T-helper 17 cell (primary cell): ENCODE data around the gene EDA. TPM values are rescaled to one million over a fixed set of nuclear protein-coding genes. Genes with fewer than 3 reads are reported as not detected.

Source experiments
- ATAC-seq: fragments of 150-1000 bp; cut with Tn5 transposase; 2 replicates; pipeline ENCODE4 v1.10.0; 2021; ENCODE audit warnings: mild to moderate bottlenecking, moderate library complexity
- DNase-seq, 3 donors: peaks; one replicate each; pipeline versions ENCODE4 v3.0.0 to v3.0.0-alpha.2; 2020 to 2021
- H3K9me3 ChIP-seq: one replicate; pipeline ENCODE4 v1.7.0; 2013; ENCODE audit warnings: low read length, mild to moderate bottlenecking; ENCODE audit not compliant: control insufficient read depth, poor library complexity, severe bottlenecking
- H3K27ac Mint-ChIP-seq: one replicate; pipeline ENCODE4 v1.8.0; 2022; ENCODE audit warnings: mild to moderate bottlenecking, moderate library complexity, mixed read lengths
- H3K27me3 Mint-ChIP-seq: one replicate; pipeline ENCODE4 v1.8.0; 2022; ENCODE audit warnings: mixed read lengths
- H3K36me3 Mint-ChIP-seq: one replicate; pipeline ENCODE4 v1.8.0; 2022; ENCODE audit warnings: low read depth, mixed read lengths
- H3K4me1 Mint-ChIP-seq: one replicate; pipeline ENCODE4 v1.8.0; 2022; ENCODE audit warnings: mild to moderate bottlenecking, mixed read lengths
- H3K4me3 Mint-ChIP-seq: one replicate; pipeline ENCODE4 v1.8.0; 2022; ENCODE audit warnings: mild to moderate bottlenecking, moderate library complexity, mixed read lengths
- total RNA-seq, 4 donors: library from RNA in 2 of 4; stranded (reverse) in 2 of 4; gene quantifications; one replicate each; pipeline ENCODE4 v1.2.3 and lab custom pipeline; 2022 to 2026

EDA gene
- total RNA-seq, 2 donors from 2014 or later: 5.9 to 13.6 TPM

DNA sequence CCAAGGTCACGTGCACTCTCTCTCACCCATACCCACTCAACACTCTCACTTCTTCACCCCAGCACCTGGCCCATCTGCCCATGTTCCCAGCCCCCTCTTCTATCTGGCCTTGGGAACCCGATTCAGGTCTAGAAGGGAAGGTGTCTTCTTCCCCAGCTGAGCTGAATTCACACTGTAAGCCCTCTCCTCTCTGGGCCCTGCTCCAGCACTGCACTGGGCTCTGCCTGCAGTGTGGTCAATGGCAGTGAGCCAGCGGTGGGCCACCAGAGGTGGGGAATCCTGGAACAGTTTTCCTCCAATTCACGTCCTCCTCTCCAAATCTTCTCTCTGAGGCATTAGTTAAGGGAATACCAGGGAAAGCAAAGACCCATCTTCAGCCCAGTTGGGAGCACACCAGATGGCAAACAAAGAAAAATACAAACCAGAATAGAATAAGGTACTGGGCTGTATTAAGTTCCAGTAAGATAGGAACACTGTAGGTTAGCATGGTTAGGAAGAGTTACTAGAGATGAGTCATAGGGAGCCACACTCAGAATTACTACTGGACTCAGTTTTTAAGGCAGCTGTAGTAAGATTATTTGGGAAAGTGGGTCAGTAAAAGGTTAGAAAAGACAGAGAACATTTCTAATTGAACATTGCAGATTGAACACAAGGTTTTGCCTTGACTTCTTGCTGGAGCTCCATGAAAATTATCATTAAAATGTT is 428.8 kb downstream of the EDA start:
- ATAC-seq (no peak), DNase-seq (no peak)
- no peaks in the 10 kb centered on the region for H3K36me3 Mint-ChIP-seq
- H3K9me3 ChIP-seq: no peaks in the 10 kb centered on the region
- no peak overlapping the region for H3K27ac Mint-ChIP-seq
- H3K4me3 Mint-ChIP-seq: no peak overlapping the region
- H3K4me1 Mint-ChIP-seq: no peaks in the 10 kb centered on the region
- peaks cover 5% of the 10 kb centered on the region for H3K27me3 Mint-ChIP-seq

DNA sequence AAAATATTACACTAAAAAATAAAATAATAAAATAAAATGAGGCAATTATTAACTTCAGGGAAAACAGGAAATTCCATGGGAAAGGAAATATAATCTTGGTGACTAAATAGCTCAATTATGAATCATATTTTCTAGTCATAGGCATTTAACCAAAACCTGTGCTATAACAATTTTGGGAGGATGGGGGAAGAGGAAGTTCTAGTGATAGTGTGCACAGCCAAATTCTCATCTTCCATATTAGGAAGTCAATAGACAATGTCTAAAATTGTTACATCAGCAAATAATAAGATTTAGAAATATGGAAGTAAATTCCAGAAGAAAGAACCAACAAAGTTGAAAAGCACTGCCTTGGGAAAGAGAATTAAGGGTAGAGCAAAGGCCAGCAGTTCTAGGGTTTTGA is 431.1 kb downstream of the EDA start:
- H3K9me3 ChIP-seq: no peaks in the 10 kb centered on the region
- no peaks in the 10 kb centered on the region for H3K36me3 Mint-ChIP-seq
- H3K4me3 Mint-ChIP-seq: no peak overlapping the region
- no peak for ATAC-seq
- peaks cover 5% of the 10 kb centered on the region for H3K27me3 Mint-ChIP-seq
- no peak overlapping the region for H3K27ac Mint-ChIP-seq
- DNase-seq: no peak
- H3K4me1 Mint-ChIP-seq: no peaks in the 10 kb centered on the region

DNA sequence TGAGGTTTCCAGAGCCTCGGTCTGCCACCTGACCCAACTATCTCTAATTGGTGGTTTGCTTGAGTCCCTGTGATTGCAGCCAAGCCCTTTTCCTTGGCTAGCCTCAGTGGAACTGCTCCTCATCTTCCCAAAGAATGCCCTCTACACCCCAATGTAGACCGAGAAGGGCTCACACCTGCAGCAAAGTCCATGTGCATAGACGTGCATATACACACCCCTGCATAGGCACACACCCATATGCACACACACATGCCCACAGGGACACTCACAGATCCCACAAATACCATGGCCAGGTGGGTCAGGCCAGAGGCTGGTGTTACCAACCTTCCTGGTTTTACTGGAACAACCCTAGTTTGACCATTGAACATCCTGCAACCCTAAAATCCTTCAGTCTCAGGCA is 433.5 kb downstream of the EDA start:
- peaks cover 5% of the 10 kb centered on the region for H3K27me3 Mint-ChIP-seq
- no peak overlapping the region for H3K27ac Mint-ChIP-seq
- H3K36me3 Mint-ChIP-seq: peaks cover 3% of the 10 kb centered on the region
- H3K4me1 Mint-ChIP-seq: no peaks in the 10 kb centered on the region
- no peak for DNase-seq
- no peak overlapping the region for H3K4me3 Mint-ChIP-seq
- no peak for ATAC-seq
- H3K9me3 ChIP-seq: no peaks in the 10 kb centered on the region

DNA sequence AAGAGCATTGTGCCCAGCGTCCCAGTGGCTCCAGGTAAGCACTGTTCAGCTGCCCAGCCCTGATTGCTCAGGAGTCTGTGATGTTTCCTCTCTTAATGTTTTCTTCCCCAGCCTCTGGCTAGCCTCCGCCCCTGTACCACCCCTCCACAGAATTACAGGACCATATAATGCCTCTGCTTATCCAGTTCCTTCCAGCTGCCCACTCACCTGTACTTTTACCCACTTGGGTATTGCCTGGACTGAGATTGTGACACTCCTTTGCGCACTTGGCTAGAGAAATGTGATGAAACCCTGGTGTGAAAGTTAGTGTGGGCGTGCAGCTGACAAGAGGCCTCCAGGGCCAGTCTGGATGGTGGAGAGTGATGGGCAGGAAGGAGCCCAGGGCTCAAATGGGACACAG is 434.0 kb downstream of the EDA start, which contains the start of gene AWAT2:
AWAT2 (minus strand) TSS at position 14 of the 400 bp plus-strand sequence; CDS start at position 8, 6 bp downstream.
- H3K27me3 Mint-ChIP-seq: peaks cover 5% of the 10 kb centered on the region
- no peaks in the 10 kb centered on the region for H3K4me1 Mint-ChIP-seq
- ATAC-seq (no peak), DNase-seq (no peak)
- H3K4me3 Mint-ChIP-seq: no peak within 1 kb of the TSS
- H3K36me3 Mint-ChIP-seq: peaks cover 3% of the 10 kb centered on the region
- no peaks in the 10 kb centered on the region for H3K9me3 ChIP-seq
- H3K27ac Mint-ChIP-seq: no peak within 1 kb of the TSS

DNA sequence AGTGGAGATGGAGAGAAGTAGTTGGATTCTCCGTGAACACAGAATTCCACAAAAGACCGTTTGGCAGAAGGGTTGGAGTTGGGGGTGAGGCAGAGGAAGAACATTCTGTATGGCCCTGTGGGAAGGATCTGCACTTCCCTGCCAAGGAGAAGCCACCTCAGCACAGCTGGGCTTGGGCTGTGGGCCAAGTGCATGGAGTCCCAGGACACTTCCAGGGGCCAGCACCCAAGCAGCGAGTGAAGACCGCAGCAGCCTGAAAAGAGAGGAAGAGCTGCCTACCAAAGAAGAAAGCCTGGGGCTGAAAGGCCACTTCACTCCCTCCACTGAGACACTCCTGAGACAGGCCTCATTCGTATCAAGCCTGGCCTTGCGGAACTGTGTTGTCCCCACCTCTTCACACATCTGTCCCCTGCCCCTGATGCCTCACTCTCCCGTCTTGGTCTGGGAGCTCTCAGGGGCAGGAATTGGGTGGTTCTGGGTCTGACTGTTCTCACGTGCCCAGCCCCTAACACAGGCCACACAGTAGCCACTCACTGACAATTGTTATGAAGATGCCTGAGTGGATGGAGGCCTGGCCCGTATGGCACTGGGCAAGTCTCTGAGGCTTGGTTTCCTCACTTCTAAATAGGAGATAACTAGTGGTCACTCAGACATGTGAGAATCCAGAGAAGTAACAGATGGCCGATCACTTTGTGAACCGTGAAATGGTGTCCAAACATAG is 437.1 kb downstream of the EDA start:
- H3K27me3 Mint-ChIP-seq: peaks cover 5% of the 10 kb centered on the region
- no peaks in the 10 kb centered on the region for H3K9me3 ChIP-seq
- ATAC-seq (no peak), DNase-seq (no peak)
- H3K36me3 Mint-ChIP-seq: peaks cover 3% of the 10 kb centered on the region
- no peaks in the 10 kb centered on the region for H3K4me1 Mint-ChIP-seq
- H3K4me3 Mint-ChIP-seq: no peak overlapping the region
- H3K27ac Mint-ChIP-seq: no peak overlapping the region

DNA sequence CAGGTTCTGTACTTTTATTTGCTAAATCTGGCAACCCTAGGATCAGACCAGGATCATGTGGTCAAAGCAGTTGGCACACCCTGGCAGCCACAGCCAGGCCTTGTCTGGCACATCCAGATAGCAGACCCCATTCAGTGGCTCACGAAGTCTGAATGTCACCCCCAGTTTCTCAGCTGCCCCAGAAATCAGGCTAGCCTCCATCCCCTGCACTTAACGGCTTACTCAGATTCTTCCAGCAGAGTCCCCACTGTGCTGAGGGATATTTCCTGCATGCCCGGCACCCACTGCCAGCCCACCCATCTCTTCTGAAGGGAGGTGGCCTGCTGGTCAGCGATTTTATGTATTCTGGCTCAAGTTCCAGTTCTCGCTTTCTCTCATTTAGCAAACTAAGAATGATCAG is 438.5 kb downstream of the EDA start:
- H3K36me3 Mint-ChIP-seq: peaks cover 3% of the 10 kb centered on the region
- no peak overlapping the region for H3K27ac Mint-ChIP-seq
- DNase-seq (no peak), ATAC-seq (no peak)
- H3K27me3 Mint-ChIP-seq: no peaks in the 10 kb centered on the region
- no peaks in the 10 kb centered on the region for H3K4me1 Mint-ChIP-seq
- H3K4me3 Mint-ChIP-seq: no peak overlapping the region
- H3K9me3 ChIP-seq: no peaks in the 10 kb centered on the region

DNA sequence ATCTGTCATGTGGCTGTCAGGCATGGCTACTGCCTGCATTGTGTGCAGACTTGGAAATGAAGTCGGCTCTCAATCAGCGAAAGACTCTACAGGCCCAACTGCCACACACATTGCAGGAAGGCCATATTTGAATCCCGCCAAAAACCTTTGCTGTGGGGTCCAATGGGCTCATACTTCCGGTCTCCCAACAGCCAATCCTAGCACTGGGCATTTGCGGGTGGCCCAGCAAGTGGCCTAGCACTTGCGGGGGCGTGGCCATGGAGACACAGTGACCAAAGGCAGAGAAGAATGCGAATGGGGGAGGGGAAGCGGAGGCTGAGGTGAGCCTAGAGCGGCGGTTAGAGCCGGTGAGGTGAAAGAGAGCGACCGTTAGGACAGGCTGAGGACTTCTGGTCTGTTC is 446.2 kb downstream of the EDA start, which contains the start of gene OTUD6A:
OTUD6A (plus strand) TSS at position 382 of the 400 bp plus-strand sequence. CDS start 68 bp downstream, outside the sequence.
- DNase-seq (no peak), ATAC-seq (no peak)
- no peaks in the 10 kb centered on the region for H3K36me3 Mint-ChIP-seq
- H3K27me3 Mint-ChIP-seq: no peaks in the 10 kb centered on the region
- no peaks in the 10 kb centered on the region for H3K4me1 Mint-ChIP-seq
- no peaks in the 10 kb centered on the region for H3K9me3 ChIP-seq
- no peak within 1 kb of the TSS for H3K4me3 Mint-ChIP-seq
- H3K27ac Mint-ChIP-seq: no peak within 1 kb of the TSS

DNA sequence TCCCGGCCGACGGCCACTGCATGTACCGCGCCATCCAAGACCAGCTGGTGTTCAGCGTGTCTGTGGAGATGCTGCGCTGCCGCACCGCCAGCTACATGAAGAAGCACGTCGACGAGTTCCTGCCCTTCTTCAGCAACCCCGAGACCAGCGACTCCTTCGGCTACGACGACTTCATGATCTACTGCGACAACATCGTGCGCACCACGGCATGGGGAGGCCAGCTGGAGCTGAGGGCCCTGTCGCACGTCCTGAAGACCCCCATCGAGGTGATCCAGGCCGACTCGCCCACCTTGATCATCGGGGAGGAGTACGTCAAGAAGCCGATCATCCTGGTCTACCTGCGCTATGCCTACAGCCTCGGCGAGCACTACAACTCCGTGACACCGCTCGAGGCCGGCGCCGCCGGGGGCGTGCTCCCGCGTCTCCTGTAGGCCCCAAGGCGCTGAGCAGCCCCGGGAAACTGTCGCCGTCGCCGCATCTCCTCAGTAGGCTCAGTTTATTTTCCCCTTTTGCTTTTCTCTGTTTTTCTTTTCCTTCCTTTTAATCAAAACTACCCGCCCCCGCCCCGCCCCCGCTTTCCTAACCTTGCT is 447.1 kb downstream of the EDA start:
- H3K4me3 Mint-ChIP-seq: no peak overlapping the region
- no peak overlapping the region for H3K27ac Mint-ChIP-seq
- H3K4me1 Mint-ChIP-seq: no peaks in the 10 kb centered on the region
- H3K9me3 ChIP-seq: no peaks in the 10 kb centered on the region
- no peak for ATAC-seq
- no peak for DNase-seq
- no peaks in the 10 kb centered on the region for H3K36me3 Mint-ChIP-seq
- H3K27me3 Mint-ChIP-seq: no peaks in the 10 kb centered on the region

DNA sequence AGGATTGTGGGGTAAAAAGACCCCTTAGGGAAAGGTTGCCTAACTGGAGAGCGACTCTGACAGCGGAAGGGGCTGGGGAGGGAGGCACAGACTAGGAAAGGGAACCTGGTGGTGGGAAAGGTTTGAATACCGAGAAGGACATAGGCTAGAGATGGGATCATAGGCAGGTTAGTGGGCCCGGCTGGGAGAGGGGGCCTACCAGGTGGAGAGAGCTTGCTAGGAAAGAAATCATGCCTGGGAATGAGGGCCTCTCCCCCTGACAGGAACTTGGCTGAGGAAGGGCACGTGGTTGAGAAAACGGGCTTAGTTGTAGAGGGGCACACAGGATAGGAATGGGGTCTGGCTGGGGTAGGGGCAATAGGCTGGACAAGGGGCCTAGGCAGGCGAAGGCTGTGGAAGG is 450.7 kb downstream of the EDA start:
- no peaks in the 10 kb centered on the region for H3K36me3 Mint-ChIP-seq
- H3K4me3 Mint-ChIP-seq: no peak overlapping the region
- no peaks in the 10 kb centered on the region for H3K27me3 Mint-ChIP-seq
- DNase-seq: no peak
- H3K27ac Mint-ChIP-seq: no peak overlapping the region
- no peak for ATAC-seq
- no peaks in the 10 kb centered on the region for H3K9me3 ChIP-seq
- no peaks in the 10 kb centered on the region for H3K4me1 Mint-ChIP-seq

DNA sequence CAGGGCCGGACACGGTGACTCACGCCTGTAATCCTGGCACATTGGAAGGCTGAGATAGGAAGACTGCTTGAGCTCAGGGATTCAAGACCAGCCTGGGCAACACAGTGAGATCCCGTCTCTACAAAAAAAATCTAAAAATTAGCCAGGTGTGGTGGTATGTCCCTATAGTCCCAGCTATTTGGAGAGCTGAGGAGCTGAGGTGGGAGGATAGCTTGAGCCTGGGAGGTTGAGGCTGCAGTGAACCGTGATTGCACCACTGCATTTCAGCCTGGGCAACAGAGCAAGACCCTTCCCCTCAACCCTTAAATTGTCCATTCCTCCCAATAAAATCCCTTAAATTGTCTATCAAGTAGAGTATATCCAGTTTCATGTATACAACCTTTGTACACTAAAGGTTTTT is 463.4 kb downstream of the EDA start:
- no peak overlapping the region for H3K4me3 Mint-ChIP-seq
- DNase-seq: no peak
- H3K27me3 Mint-ChIP-seq: peaks cover 8% of the 10 kb centered on the region
- H3K27ac Mint-ChIP-seq: no peak overlapping the region
- no peaks in the 10 kb centered on the region for H3K36me3 Mint-ChIP-seq
- no peak for ATAC-seq
- no peaks in the 10 kb centered on the region for H3K9me3 ChIP-seq
- no peaks in the 10 kb centered on the region for H3K4me1 Mint-ChIP-seq

DNA sequence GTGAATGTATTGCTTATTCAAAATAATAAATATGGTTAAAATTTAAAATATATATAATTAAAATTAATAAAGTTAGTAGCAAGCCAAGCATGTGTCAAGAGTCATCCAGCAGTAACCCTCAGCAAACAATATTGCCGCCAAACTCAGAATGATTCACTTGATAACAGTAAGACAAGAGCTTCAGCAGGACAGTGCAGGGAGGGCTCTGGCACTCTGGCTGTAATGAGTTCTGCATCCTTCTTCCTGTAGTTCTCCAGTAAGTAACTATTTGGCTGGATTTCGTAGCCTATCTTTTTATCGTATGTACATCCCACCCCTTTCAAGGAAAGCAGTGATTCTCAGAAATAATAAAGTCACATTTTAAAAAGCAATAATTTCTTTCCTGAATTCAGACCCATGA is 464.0 kb downstream of the EDA start:
- H3K4me3 Mint-ChIP-seq: no peak overlapping the region
- no peak overlapping the region for H3K27ac Mint-ChIP-seq
- DNase-seq: no peak
- H3K4me1 Mint-ChIP-seq: no peaks in the 10 kb centered on the region
- peaks cover 8% of the 10 kb centered on the region for H3K27me3 Mint-ChIP-seq
- ATAC-seq: no peak
- H3K9me3 ChIP-seq: no peaks in the 10 kb centered on the region
- H3K36me3 Mint-ChIP-seq: no peaks in the 10 kb centered on the region

DNA sequence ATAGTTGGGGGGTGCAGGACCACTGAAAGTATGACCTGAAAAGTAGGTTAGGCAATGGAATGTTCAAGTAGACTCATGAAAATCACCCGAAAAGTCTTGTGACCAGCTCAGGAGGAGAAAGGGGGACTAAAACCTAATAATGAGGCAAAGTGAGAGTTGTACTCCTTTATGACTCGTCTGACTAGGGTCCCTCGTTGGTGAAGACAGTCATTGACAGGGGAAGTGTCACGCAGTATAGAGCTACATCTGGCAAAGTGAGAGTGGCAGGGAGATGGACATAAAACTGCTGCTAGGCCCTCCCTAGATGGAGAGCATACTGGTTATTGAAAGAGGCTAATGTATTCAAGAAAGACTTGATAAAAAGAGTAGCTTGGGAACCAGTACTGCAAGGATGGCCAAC is 466.8 kb downstream of the EDA start:
- H3K9me3 ChIP-seq: no peaks in the 10 kb centered on the region
- H3K4me1 Mint-ChIP-seq: no peaks in the 10 kb centered on the region
- ATAC-seq: no peak
- H3K36me3 Mint-ChIP-seq: no peaks in the 10 kb centered on the region
- DNase-seq: no peak
- no peak overlapping the region for H3K27ac Mint-ChIP-seq
- peaks cover 8% of the 10 kb centered on the region for H3K27me3 Mint-ChIP-seq
- no peak overlapping the region for H3K4me3 Mint-ChIP-seq

DNA sequence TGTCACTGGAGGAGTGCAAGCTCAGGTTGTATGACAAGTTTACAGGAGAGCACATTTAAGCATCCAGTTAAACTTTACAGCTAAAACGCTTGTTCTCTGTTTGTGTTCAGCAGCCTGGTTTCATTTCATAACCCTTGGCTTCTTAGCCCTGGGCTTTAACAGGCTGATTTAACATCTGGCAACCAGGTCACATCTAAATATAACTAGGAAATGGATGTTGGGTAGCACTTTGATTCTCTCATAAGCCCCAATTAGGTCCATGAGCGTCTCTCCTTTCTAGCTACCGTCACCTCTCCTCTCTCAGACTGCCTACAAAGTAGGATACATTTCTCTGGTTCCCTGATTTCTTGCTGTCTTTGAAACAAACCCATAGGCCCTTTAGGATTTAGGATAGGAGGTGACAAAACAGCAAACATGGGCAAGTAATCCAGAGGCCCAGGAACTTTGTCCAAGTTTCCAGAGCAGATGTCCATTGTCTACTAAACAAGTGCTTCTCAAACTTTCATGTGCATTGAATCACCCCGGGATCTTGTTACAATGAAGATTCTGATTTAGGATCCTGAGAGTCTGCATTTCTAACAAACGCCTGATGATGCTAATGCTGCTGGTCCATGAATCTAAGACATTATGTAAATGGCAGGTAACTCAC is 468.8 kb downstream of the EDA start:
- no peaks in the 10 kb centered on the region for H3K36me3 Mint-ChIP-seq
- ATAC-seq (no peak), DNase-seq (no peak)
- H3K4me1 Mint-ChIP-seq: no peaks in the 10 kb centered on the region
- no peak overlapping the region for H3K27ac Mint-ChIP-seq
- H3K27me3 Mint-ChIP-seq: peaks cover 8% of the 10 kb centered on the region
- no peak overlapping the region for H3K4me3 Mint-ChIP-seq
- no peaks in the 10 kb centered on the region for H3K9me3 ChIP-seq
